Midbrain (tissue), 1 donor: ENCODE measurements around the gene GPM6B.
"Not testable (repeated sequence)": the region's sequence is repeated elsewhere in the genome, so short reads cannot be mapped to it uniquely, and the experiment has no call there.

ENCODE experiments used
- DNase-seq: peaks from one replicate; lab custom pipeline; 2025; lab: John Stamatoyannopoulos, UW

GPM6B gene

GRCh38 chrX:13726583-13726982 is 90.3 kb downstream of the GPM6B start:
- not testable (repeated sequence) for DNase-seq

DNA sequence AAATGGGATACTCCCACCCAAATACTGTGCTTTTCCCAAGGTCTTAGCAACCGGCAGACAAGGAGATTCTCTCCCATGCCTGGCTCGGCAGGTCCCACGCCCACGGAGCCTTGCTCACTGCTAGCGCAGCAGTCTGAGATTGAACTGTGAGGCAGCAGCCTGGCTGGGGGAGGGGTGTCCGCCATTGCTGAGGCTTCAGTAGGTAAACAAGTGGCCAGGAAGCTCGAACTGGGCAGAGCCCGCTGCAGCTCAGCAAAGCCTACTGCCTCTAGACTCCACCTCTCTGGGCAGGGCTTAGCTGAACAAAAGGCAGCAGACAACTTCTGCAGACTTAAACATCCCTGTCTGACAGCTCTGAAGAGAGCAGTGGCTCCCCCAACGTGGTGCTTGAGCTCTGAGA is 92.0 kb downstream of the GPM6B start:
- DNase-seq = not testable (repeated sequence)

DNA sequence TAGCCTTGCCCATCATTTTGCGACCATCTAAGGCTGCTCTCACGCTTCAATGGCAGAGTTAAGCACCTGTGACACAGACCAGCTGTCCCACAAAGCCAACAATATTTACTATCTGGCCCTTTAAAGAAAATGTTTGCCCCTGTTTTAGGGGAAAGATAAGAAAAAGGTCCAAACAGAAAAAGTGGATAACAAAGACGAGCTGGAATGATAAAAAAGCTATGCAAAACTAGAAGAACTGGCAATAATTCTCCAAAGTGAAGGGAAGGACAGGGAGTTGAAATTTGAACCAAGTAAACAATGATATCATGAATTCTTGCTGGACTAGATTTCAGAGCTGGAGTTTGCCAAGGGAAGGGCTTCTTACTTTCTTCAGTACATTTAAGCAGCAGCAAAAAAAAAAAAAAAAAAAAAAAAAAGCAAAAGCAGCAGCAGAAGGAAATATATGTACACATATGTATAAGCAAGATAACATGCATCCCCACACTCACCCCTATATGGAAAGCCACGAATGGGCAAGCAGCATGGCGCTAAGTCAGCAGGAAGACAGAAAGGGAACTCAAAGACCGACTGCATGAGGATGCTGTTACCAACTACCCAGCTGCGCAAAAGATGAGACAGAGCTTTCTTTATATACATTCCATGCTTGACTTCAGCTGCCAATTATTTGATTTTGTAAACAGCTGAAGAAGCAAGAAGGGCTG is 94.9 kb downstream of the GPM6B start:
- peak; percentile 16 for DNase-seq

DNA sequence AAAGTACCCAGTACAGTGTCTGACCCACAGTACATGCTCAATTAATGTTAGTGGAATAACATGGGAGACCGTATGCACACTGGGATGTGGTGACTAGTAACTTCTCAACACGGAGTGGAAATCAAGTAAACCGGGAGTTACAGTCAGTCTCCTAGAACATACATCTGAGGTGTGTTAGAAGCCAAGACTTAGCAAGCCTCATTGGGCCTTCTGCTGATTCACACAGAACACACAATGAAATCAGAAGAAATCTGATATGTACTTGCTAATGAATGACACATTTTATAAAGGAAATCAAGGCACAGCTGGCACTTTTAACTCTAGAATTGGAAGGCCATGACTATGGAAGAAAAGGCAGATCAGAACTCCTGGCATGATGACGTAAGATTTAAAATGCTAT is 95.5 kb downstream of the GPM6B start:
- no peak for DNase-seq
